HUES64 (cell line): ENCODE measurements around the gene MAP4K2.
"Not testable (repeated sequence)": the region's sequence is repeated elsewhere in the genome, so short reads cannot be mapped to it uniquely, and the experiment has no call there.

Experiments used
- H3K27ac ChIP-seq: 2 replicates; pipeline ENCODE4 v1.7.0; 2013; ENCODE audit warnings: low read depth, low read length, inconsistent platforms
- H3K27me3 ChIP-seq: 2 replicates; pipeline ENCODE4 v1.6.1; 2013; ENCODE audit warnings: mild to moderate bottlenecking, low read length; ENCODE audit not compliant: insufficient read depth
- H3K36me3 ChIP-seq: 2 replicates; pipeline ENCODE4 v1.6.1; 2013; ENCODE audit warnings: mild to moderate bottlenecking, low read length; ENCODE audit not compliant: insufficient read depth
- H3K4me1 ChIP-seq: 2 replicates; pipeline ENCODE4 v1.6.1; 2013; ENCODE audit warnings: mild to moderate bottlenecking, low read length, moderate library complexity; ENCODE audit not compliant: insufficient read depth
- H3K4me3 ChIP-seq: 2 replicates; pipeline ENCODE4 v1.5.1; 2013; ENCODE audit warnings: mild to moderate bottlenecking, low read length, moderate library complexity
- H3K9ac ChIP-seq: 2 replicates; pipeline ENCODE4 v1.6.1; 2013; ENCODE audit warnings: mild to moderate bottlenecking, low read depth, low read length
- H3K9me3 ChIP-seq: 2 replicates; pipeline ENCODE4 v1.6.1; 2013; ENCODE audit warnings: low read depth, low read length; ENCODE audit not compliant: insufficient read depth
- WGBS: fragments of 150-250, 120-280 bp; methylation state at CpG from one replicate; pipeline ENCODE4 v1.1.7; 2013; ENCODE audit warnings: missing lambda C conversion rate; 5-methylcytosine and 5-hydroxymethylcytosine counted together

MAP4K2 gene

DNA sequence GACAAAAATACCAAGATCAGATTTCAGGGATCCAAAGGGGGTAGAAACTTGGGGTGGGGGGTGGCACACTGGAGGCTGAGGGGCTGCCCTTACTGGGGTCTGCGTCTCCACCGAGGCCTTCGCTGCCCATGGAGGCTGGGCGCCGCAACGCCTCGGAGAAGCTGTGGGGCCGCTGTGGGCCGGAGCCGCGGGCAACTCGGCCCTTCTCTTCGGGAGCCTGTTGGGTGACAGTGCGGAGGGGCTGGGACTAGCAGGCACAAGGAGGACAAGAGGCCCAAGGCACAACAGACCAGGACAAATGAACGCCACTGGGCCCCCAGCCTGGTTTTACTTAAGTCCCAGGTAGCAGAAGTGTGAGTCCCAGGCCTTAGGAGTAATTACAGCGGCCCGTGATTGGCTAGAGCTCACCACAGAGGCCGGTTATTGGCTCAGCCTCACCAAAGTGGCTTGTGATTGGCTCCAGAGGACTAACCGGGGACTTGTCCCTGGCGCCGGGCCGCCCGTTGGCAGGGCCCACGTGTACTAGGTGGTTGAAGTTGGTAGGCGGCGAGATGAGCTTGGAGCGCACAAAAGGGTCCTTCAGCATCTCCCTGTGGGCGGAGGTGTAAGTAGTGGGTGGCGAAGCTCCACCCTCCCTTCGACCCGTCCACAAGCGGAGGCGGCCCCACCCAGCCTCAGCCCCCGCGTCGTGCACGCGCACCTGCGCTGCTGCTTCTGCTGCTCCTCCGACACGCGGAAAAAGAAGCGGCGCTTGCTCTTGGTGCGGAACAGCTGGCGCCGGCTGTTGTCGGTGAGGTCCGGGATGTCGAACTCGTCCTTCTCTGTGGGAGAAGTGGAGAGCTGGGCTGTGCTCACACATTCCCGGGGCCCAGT is 23.8 kb upstream of the MAP4K2 start:
- no peak overlapping the region for H3K27ac ChIP-seq
- H3K4me3 ChIP-seq, result no peak overlapping the region
- H3K27me3 ChIP-seq, result no peaks in the 10 kb centered on the region
- H3K9me3 ChIP-seq, result no peaks in the 10 kb centered on the region
- no peak overlapping the region for H3K9ac ChIP-seq
- no peaks in the 10 kb centered on the region for H3K4me1 ChIP-seq
- WGBS, result 94% methylated on average over 52 of the region's 52 CpGs
- H3K36me3 ChIP-seq, result peaks cover 7% of the 10 kb centered on the region; the same call in 1 of the 2 replicates

DNA sequence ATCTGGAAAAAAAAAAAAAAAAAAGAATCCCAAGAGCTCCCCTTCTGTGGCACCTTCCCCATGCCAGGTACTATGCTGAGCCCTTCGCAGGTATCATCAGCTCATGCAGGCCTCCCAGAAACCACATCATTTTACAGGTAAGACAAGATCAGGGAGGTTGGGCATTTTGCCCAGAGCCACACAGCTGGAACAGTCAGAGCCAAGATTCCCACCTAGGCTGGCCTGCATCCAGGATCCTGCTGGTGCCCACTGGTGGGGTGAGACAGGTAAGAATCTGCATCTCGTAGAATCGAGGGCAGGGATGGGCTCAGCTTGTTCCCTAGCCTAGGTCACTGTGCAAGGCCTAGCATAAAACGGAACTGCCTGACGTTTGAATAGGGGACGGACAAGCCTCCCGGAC is 23.0 kb upstream of the MAP4K2 start:
- Histone ChIP-seq H3K4me1 (no peaks in the 10 kb centered on the region), H3K4me3 (no peak overlapping the region), H3K9me3 (no peaks in the 10 kb centered on the region), H3K27ac (no peak overlapping the region), H3K9ac (no peak overlapping the region), H3K27me3 (no peaks in the 10 kb centered on the region), H3K36me3 (peaks cover 7% of the 10 kb centered on the region; the same call in 1 of the 2 replicates)
- 85% methylated on average over 7 of the region's 7 CpGs for WGBS

DNA sequence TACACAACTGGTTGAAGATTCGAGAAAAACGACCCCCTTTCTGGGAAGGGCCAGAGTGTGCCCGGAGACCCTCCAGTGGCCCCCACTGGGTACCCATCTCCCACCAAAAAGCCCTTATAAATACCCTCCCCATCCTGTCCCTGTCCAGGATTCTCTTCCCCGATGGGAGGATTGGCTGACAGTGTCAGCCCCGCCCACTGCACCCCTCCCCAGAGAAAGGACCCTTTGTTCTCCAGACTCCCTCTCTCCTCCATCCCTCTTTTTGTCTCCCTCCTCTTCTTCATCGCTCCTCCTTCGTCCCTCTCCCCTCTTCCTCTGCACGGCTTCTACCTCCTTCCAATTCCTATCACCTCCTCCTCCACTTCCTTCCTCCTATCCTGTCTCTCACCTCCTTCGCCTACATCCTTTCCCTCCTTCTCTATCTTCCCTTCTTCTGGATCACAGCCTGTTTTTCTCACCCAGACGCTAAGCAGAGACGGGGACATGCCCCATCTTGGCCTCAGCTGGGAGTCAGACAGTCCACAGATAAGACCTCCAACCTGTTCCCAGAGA is 20.6 kb upstream of the MAP4K2 start:
- Histone ChIP-seq H3K4me1 (no peaks in the 10 kb centered on the region), H3K27ac (no peak overlapping the region), H3K27me3 (no peaks in the 10 kb centered on the region), H3K9ac (no peak overlapping the region), H3K9me3 (no peaks in the 10 kb centered on the region), H3K4me3 (no peak overlapping the region), H3K36me3 (no peaks in the 10 kb centered on the region)
- 86% methylated on average over 11 of the region's 11 CpGs for WGBS

DNA sequence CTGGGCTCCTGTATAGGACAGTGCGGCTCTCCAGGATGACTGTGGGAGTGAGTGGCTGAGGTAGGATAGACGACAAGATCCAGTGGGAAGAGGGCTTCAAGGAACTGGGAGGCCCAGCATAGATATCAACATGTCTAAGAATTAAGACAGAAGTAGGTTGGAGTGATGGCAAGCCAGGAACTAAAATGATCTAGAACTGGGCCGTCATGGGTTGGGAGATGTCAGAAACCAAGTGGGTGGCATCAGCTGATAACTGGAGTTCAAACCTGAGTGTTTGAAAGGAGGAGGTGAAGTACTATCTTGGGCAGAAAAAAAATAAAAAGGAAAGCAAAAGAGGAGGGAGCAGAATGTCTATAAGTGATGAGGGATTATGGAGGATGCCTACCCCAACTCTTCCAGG is 14.5 kb upstream of the MAP4K2 start:
- Histone ChIP-seq H3K4me3 (no peak overlapping the region), H3K27ac (no peak overlapping the region), H3K27me3 (no peaks in the 10 kb centered on the region), H3K9me3 (no peaks in the 10 kb centered on the region), H3K9ac (no peak overlapping the region), H3K4me1 (no peaks in the 10 kb centered on the region), H3K36me3 (no peaks in the 10 kb centered on the region)
- WGBS, result 91% methylated on average over 3 of the region's 3 CpGs

DNA sequence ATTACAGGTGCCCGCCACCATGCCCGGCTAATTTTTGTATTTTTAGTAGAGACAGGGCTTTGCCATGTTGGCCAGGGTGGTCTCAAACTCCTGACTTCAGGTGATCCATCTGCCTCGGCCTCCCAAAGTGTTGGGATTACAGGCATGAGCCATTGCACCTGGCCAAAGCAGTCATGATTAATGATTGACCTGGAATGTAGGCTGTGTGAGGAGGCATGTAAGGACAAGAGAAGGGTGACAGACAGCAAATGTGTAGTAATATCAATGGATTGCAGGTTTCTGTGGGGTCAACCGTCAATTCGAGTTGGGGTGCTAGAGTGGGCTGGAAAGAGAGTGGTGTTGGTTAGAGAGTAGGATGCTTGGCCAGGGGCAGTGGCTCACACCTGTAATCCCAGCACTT is 12.4 kb upstream of the MAP4K2 start:
- not testable (repeated sequence) for H3K9me3 ChIP-seq, H3K4me1 ChIP-seq
- 91% methylated on average over 5 of the region's 5 CpGs for WGBS

DNA sequence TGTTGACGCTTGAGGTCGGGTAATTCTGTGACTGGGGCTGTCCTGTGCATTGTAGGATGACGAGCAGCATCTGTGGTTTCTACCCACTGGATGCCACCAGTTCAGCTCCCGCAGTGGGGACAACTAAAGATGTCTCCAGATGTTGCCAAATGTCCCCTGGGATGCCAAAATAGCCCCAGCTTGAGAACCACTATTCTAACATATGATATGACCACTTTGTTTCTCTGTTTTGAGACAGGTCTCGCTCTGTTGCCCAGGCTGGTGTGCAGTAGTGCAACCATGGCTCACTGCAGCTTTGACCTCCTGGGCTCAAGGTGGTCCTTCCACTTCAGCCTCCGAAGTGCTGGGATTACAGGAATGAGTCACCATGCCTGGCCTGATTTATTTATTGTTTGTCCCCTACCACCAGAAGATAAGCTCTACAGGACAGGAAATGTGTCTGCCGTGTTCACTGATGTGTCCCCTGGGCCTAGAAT is 11.7 kb upstream of the MAP4K2 start:
- Histone ChIP-seq H3K27me3 (no peaks in the 10 kb centered on the region), H3K4me1 (no peaks in the 10 kb centered on the region), H3K9ac (no peak overlapping the region), H3K9me3 (no peaks in the 10 kb centered on the region), H3K27ac (no peak overlapping the region), H3K4me3 (no peak overlapping the region), H3K36me3 (no peaks in the 10 kb centered on the region)
- 79% methylated on average over 7 of the region's 7 CpGs for WGBS

More for the DNA sequence above, 12.4 kb upstream of the MAP4K2 start:
- not testable (repeated sequence) for H3K27me3 ChIP-seq, H3K4me3 ChIP-seq, H3K9ac ChIP-seq, H3K27ac ChIP-seq, H3K36me3 ChIP-seq

DNA sequence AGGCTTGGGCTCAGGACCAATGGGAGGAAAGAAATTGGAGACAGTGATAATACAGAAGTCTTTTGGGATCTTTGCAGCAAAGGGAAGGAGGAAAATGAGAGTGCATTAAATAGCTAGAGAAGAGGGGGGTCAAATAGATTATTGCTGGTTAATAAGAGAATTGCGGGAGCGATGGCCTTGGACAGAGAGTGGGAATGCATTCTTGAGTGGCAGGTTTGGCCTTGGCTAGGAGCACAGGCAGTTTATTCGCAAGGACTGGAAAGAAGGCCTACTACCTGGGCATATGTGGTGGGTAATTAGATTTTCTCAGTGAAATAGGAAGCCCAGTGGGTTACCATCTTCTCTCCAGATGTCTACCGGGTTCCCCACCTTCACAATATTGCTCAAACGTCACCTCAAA is 10.8 kb upstream of the MAP4K2 start:
- Histone ChIP-seq H3K4me3 (no peak overlapping the region), H3K4me1 (peaks cover 5% of the 10 kb centered on the region), H3K27me3 (no peaks in the 10 kb centered on the region), H3K27ac (no peak overlapping the region), H3K36me3 (no peaks in the 10 kb centered on the region), H3K9me3 (no peaks in the 10 kb centered on the region), H3K9ac (no peak overlapping the region)
- 91% methylated on average over 5 of the region's 5 CpGs for WGBS

DNA sequence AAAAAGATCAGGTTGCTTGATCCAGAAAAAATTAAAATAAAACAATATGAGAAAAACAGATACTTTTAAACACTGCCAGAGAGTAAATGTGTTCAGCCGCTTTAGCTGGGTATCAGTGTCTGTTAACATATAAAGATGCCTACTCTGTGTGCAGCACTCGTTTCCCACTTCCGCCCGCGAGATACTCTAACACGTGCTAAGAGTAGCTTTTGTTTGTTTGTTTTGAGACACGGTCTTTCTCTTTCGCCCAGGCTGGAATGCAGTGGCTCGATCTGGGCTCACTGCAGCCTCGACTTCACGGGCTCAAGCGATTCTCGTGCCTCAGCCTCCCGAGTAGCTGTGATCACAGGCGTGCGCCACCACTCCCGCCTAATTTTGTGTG is 7.9 kb upstream of the MAP4K2 start:
- Histone ChIP-seq H3K9ac (peak overlapping the region; percentile 49; the same call in 1 of the 2 replicates), H3K4me3 (peak overlapping the region; percentile 94), H3K36me3 (peaks cover 21% of the 10 kb centered on the region), H3K27me3 (no peaks in the 10 kb centered on the region), H3K4me1 (peaks cover 5% of the 10 kb centered on the region), H3K27ac (no peak overlapping the region), H3K9me3 (no peaks in the 10 kb centered on the region)
- 41% methylated on average over 14 of the region's 17 CpGs for WGBS

DNA sequence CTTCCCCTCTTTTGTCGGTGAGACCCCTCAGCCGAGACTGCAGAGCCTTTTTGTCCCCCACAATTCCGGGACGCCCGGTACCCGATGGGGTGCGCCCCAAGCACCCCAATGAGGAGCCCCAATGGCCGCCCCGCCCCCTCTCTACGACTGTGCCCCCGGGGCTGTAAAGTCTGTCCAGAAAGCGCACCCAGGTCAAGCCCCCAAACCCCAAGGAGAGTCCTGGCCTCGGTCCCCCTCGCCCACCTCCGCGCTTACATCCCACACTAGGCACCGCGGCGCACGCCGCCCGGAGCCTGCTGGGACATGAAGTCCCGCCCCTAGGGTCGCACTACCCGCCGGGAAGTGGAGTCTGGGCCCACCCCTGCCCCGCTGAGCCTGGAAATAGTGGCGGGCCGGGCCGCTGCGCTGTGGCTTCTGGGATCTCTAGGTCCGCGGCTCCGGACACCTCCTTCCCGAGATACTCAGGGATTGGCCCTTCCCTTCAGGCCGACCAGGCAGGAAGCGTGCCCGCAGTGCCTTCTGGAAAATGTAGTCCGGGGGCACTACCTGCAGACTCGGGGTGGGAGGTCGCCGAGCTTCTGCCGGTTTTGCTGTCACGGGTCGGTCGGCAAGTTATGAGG is 7.4 kb upstream of the MAP4K2 start, which contains the start of gene MEN1:
TSS of gene MEN1 (minus strand) at position 281 of the 620 bp plus-strand sequence. CDS start 442 bp downstream, outside the sequence.
- peak within 1 kb of the TSS; percentile 61 for H3K9ac ChIP-seq
- H3K36me3 ChIP-seq, result peaks cover 22% of the 10 kb centered on the region
- H3K4me3 ChIP-seq, result peak within 1 kb of the TSS; percentile 94
- H3K9me3 ChIP-seq, result no peaks in the 10 kb centered on the region
- peak within 1 kb of the TSS; percentile 60; the same call in 1 of the 2 replicates for H3K27ac ChIP-seq
- H3K4me1 ChIP-seq, result peaks cover 5% of the 10 kb centered on the region
- H3K27me3 ChIP-seq, result no peaks in the 10 kb centered on the region
- WGBS, result under 1% methylated on average over 45 of the region's 46 CpGs

DNA sequence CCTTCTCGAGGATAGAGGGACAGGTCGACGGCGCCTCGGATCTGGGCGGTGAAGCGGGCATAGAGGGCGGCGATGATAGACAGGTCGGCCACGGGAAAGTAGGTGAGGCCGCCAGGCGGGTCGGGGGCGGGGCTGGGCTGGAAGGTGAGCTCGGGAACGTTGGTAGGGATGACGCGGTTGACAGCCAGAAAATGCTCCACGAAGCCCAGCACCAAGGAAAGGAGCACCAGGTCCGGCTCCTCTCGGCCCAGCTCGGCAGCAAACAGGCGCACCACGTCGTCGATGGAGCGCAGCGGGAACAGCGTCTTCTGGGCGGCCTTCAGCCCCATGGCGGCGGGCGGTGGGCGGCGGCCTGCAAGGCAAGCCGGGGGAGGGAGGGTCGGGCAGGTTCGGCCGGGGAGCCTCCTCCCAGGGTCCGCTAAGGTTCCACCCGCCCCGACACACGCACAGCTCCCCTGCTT is 6.8 kb upstream of the MAP4K2 start:
- H3K27ac ChIP-seq, result peak overlapping the region; percentile 60; the same call in 1 of the 2 replicates
- H3K4me1 ChIP-seq, result peaks cover 5% of the 10 kb centered on the region
- no peaks in the 10 kb centered on the region for H3K9me3 ChIP-seq
- WGBS, result 2% methylated on average over 44 of the region's 44 CpGs
- H3K27me3 ChIP-seq, result no peaks in the 10 kb centered on the region
- H3K36me3 ChIP-seq, result peaks cover 28% of the 10 kb centered on the region
- H3K9ac ChIP-seq, result peak overlapping the region; percentile 61
- peak overlapping the region; percentile 94 for H3K4me3 ChIP-seq

DNA sequence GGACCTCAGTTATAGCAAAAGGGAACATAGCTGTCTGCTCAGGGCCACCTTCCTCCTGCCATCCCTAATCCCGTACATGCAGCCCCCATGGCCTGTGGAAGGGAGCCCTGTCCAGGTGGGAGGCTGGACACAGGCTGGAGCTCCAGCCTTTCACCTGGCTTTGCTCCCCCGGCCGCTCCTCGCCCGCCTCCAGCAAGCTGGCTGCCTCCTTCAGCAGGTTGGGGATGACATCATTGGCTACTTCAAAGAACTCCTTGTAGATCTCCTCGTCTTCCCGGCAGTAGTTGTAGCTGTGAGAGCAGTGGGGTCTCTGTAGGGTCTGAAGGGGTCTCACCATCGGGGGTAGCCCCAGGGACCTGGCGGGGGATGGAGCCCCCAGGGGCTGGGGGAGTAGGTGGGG is 2.5 kb upstream of the MAP4K2 start:
- Histone ChIP-seq H3K9ac (no peak overlapping the region), H3K27me3 (no peaks in the 10 kb centered on the region), H3K36me3 (peaks cover 32% of the 10 kb centered on the region), H3K4me3 (no peak overlapping the region), H3K27ac (no peak overlapping the region), H3K9me3 (no peaks in the 10 kb centered on the region), H3K4me1 (peaks cover 10% of the 10 kb centered on the region)
- 94% methylated on average over 9 of the region's 9 CpGs for WGBS
